Measurements from ENCODE around the gene PGP. TPM values are rescaled to one million over a fixed set of nuclear protein-coding genes. Genes with fewer than 3 reads are reported as not detected.
"Not testable (repeated sequence)": the region's sequence is repeated elsewhere in the genome, so short reads cannot be mapped to it uniquely, and the experiment has no call there.

Gene PGP
- total RNA-seq = 10 to 100 TPM; 11.2 to 12.2 TPM

DNA sequence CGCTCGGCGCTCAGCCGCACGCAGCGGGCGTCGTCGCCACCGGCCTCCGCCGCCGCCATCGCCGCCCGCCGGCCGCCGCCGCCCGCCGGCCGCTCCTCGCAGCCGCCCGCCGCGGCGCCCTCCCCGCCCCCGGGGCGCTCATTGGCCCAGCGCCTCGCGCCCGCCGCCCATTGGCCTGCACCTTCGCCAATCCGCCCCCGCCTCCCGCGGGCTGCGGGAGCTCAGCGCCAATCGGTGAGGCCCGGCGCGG lies at the start of gene PGP:
Gene PGP, minus strand, starts transcription at position 122 of the 250 bp plus-strand sequence. Its CDS starts 63 bp downstream, at position 59.
- Mint-ChIP-seq H3K9me3 (no peaks in the 10 kb centered on the region), H3K36me3 (ENCODE audit: low read depth) (peaks cover 13% of the 10 kb centered on the region), H3K27me3 (ENCODE audit: low read depth) (no peaks in the 10 kb centered on the region), H3K27ac (peak within 1 kb of the TSS; percentile 84), H3K4me1 (ENCODE audit: low read depth) (peaks cover 22% of the 10 kb centered on the region), H3K4me3 (peak within 1 kb of the TSS; percentile 83)
- no peak for DNase-seq
- CTCF ChIA-PET = interaction anchor here (2.4 kb wide), 1 partner anchor 20 kb away, joined by 10 read pairs; no protein-coding TSS in a partner anchor
- intact Hi-C loops (cut with micrococcal nuclease) = loop anchor here (2.0 to 10.0 kb wide), 4 partner anchors 36 to 210 kb away; partner anchors contain the start of genes CCNF, ECI1, RNPS1 and TRAF7

DNA sequence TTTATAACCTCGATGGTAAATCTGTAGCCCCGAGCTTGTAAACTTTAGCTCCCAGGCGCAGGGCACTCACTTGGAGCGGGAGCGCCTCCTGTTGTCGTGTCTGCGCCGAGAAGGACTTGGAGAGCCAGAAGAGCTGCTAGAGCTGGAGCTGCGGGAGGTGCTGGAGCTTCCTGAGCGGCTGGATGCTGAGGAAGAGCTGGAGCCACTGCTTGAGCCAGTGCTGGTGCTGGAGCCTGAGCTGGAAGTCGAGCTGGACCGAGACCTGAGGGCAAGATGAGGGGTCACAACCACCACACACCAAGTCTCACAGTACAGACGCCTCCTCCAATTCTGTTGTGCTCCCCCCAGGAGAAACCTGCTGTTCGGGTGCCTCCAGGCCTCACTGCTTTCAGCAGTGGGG lies 48.4 kb upstream of the PGP start:
- H3K27ac Mint-ChIP-seq; intact Hi-C loops (cut with micrococcal nuclease): not testable (repeated sequence)
- CTCF ChIA-PET = interaction anchor here (1.9 kb wide), 1 partner anchor 11 kb away, joined by 7 read pairs; the partner anchor contains the start of gene ECI1

DNA sequence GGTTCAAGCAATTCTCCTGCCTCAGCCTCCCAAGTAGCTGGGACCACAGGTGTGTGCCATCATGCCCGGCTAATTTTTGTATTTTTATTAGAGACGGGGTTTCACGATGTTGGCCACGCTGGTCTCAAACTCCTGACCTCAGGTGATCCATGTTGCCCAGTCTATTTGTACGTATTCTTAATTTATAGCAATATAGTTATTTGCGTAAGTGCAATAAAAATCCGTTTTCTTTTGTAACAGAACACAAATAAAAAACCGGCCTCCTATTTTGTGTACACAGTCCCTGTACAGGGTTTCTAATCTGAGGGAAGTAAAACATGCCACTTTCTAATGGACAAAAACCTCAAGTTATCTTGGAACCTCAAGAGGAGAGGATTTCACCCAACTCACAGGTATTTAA lies 45.6 kb upstream of the PGP start:
- Mint-ChIP-seq H3K9me3 (no peaks in the 10 kb centered on the region), H3K27me3 (ENCODE audit: low read depth) (no peaks in the 10 kb centered on the region), H3K4me3 (no peak overlapping the region), H3K27ac (no peak overlapping the region), H3K4me1 (ENCODE audit: low read depth) (peaks cover 14% of the 10 kb centered on the region), H3K36me3 (ENCODE audit: low read depth) (peaks cover 70% of the 10 kb centered on the region)
- intact Hi-C loops (cut with micrococcal nuclease) = no loop called here
- no peak for DNase-seq
- CTCF ChIA-PET = interaction anchor here (0.6 to 1.7 kb wide), 3 partner anchors 8 to 614 kb away, joined by 3 to 4 read pairs (median 3); no protein-coding TSS in a partner anchor

More for the DNA sequence above, 48.4 kb upstream of the PGP start:
- Mint-ChIP-seq H3K4me1 (ENCODE audit: low read depth) (peaks cover 28% of the 10 kb centered on the region), H3K36me3 (ENCODE audit: low read depth) (peaks cover 61% of the 10 kb centered on the region)
- DNase-seq; H3K4me3 Mint-ChIP-seq; H3K9me3 Mint-ChIP-seq; H3K27me3 Mint-ChIP-seq (ENCODE audit: low read depth): not testable (repeated sequence)

DNA sequence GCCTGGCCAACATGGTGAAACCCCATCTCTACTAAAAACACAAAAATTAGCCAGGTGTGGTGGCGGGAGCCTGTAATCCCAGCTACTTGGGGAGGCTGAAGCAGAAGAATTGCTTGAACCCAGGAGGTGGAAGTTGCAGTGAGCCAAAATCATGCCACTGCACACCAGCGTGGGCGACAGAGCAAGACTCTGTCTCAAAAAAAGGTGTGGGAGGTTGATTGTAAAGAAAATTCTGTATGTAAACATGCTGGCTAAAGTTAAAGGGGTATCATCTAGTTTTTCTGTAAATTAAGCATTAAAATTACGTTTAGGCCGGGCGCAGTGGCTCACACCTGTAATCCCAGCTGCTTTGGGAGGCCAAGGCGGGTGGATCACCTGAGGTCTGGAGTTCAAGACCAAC lies 43.9 kb upstream of the PGP start:
- H3K27me3 Mint-ChIP-seq (ENCODE audit: low read depth); H3K4me1 Mint-ChIP-seq (ENCODE audit: low read depth); DNase-seq; intact Hi-C loops (cut with micrococcal nuclease); H3K4me3 Mint-ChIP-seq; H3K9me3 Mint-ChIP-seq: not testable (repeated sequence)
- CTCF ChIA-PET = interaction anchor here (1.7 kb wide), 1 partner anchor 10 kb away, joined by 3 read pairs; no protein-coding TSS in a partner anchor
- H3K36me3 Mint-ChIP-seq (ENCODE audit: low read depth) = peaks cover 67% of the 10 kb centered on the region
- H3K27ac Mint-ChIP-seq = peak overlapping the region; percentile 36

- H3K27ac Mint-ChIP-seq = peak overlapping the region; percentile 41
- no peaks in the 10 kb centered on the region for H3K9me3 Mint-ChIP-seq
- no peaks in the 10 kb centered on the region for H3K27me3 Mint-ChIP-seq (ENCODE audit: low read depth)
- H3K4me3 Mint-ChIP-seq = no peak overlapping the region
- peaks cover 66% of the 10 kb centered on the region for H3K36me3 Mint-ChIP-seq (ENCODE audit: low read depth)
- CTCF ChIA-PET = interaction anchor here (1.4 kb wide), 1 partner anchor 63 kb away, joined by 8 read pairs; no protein-coding TSS in a partner anchor
- peaks cover 7% of the 10 kb centered on the region for H3K4me1 Mint-ChIP-seq (ENCODE audit: low read depth)
- intact Hi-C loops (cut with micrococcal nuclease) = no loop called here
- DNase-seq = no peak
Measured at GRCh38 chr16:2257726-2258125, 43.1 kb upstream of the PGP start.

GRCh38 chr16:2256531-2257140 lies 42.0 kb upstream of the PGP start:
- peaks cover 11% of the 10 kb centered on the region for H3K4me1 Mint-ChIP-seq (ENCODE audit: low read depth)
- H3K9me3 Mint-ChIP-seq = no peaks in the 10 kb centered on the region
- no peak overlapping the region for H3K4me3 Mint-ChIP-seq
- no peaks in the 10 kb centered on the region for H3K27me3 Mint-ChIP-seq (ENCODE audit: low read depth)
- peak overlapping the region; percentile 46 for H3K27ac Mint-ChIP-seq
- DNase-seq = no peak
- H3K36me3 Mint-ChIP-seq (ENCODE audit: low read depth) = peaks cover 58% of the 10 kb centered on the region
- CTCF ChIA-PET = interaction anchor here (1.4 kb wide), 1 partner anchor 62 kb away, joined by 8 read pairs; no protein-coding TSS in a partner anchor
- intact Hi-C loops (cut with micrococcal nuclease) = no loop called here

GRCh38 chr16:2253293-2253692 lies 38.7 kb upstream of the PGP start:
- peaks cover 44% of the 10 kb centered on the region for H3K36me3 Mint-ChIP-seq (ENCODE audit: low read depth)

GRCh38 chr16:2252806-2253148 lies 38.1 kb upstream of the PGP start:
- peaks cover 39% of the 10 kb centered on the region for H3K36me3 Mint-ChIP-seq (ENCODE audit: low read depth)
- DNase-seq = no peak
- no peaks in the 10 kb centered on the region for H3K27me3 Mint-ChIP-seq (ENCODE audit: low read depth)
- peaks cover 13% of the 10 kb centered on the region for H3K4me1 Mint-ChIP-seq (ENCODE audit: low read depth)
- no peak overlapping the region for H3K4me3 Mint-ChIP-seq
- H3K27ac Mint-ChIP-seq = peak overlapping the region; percentile 78
- CTCF ChIA-PET = interaction anchor here (0.7 to 2.0 kb wide), 4 partner anchors 10 to 720 kb away, joined by 3 to 7 read pairs (median 3); no protein-coding TSS in a partner anchor
- intact Hi-C loops (cut with micrococcal nuclease) = loop anchor here (5.0 kb wide), 1 partner anchor 235 kb away; no protein-coding TSS in a partner anchor
- H3K9me3 Mint-ChIP-seq = no peaks in the 10 kb centered on the region

More at GRCh38 chr16:2253293-2253692, 38.7 kb upstream of the PGP start:
- no peak for DNase-seq
- intact Hi-C loops (cut with micrococcal nuclease) = loop anchor here (5.0 kb wide), 1 partner anchor 234 kb away; no protein-coding TSS in a partner anchor
- Mint-ChIP-seq H3K4me3 (no peak overlapping the region), H3K4me1 (ENCODE audit: low read depth) (peaks cover 13% of the 10 kb centered on the region), H3K27ac (peak overlapping the region; percentile 78), H3K27me3 (ENCODE audit: low read depth) (no peaks in the 10 kb centered on the region), H3K9me3 (no peaks in the 10 kb centered on the region)
- CTCF ChIA-PET = interaction anchor here (0.7 to 1.2 kb wide), 2 partner anchors 14 to 721 kb away, joined by 3 read pairs; no protein-coding TSS in a partner anchor

DNA sequence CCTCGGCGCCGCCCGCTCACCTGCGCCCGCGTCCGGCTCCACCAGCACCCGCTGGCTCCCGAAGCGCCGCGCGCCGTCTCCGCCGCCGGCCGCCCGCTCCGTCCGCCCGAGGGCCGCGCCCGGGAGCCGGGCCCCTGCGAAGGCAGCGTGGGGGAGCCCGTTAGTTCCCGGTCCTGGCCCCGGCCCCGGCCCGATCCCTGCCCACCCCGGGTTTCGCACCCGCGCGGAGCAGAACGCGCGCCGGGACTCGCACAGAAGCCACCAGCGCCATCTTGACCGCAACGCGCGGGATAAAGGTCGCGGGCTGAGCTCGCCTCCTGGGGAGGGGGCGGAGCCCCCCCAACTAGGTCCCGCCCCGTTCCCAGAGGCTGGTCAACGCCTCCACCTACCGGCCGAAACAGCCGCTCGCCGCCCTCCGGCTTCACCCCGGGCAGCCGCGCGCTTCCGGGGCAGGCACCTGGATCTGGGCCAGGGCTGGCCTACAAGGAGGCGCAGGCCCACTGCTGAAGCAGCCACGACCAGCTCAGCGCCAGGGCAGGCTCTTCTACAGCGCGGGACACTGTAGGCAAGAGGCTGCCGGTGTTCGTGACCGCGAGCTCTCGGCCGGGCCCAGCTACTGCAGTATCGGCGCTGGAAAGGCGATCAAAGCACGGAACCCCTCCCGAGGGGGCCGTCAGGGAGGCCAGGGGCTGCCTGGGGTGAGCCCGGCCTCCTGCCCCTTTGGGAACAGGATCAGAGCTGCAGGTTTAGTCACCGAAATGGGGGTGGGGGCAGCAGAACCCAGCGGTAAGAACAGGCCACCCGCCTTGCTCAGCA lies 36.9 kb upstream of the PGP start, which contains the start of gene ECI1:
Gene ECI1, minus strand, starts transcription at position 292 of the 816 bp plus-strand sequence. Its CDS starts 21 bp downstream, at position 271.
- no peaks in the 10 kb centered on the region for H3K9me3 Mint-ChIP-seq
- CTCF ChIA-PET = interaction anchor here (0.7 to 2.8 kb wide), 6 partner anchors 9 to 250 kb away, joined by 3 to 9 read pairs (median 4); no protein-coding TSS in a partner anchor
- DNase-seq = peak; percentile 89
- no peaks in the 10 kb centered on the region for H3K27me3 Mint-ChIP-seq (ENCODE audit: low read depth)
- peak within 1 kb of the TSS; percentile 87 for H3K4me3 Mint-ChIP-seq
- H3K4me1 Mint-ChIP-seq (ENCODE audit: low read depth) = peaks cover 12% of the 10 kb centered on the region
- H3K27ac Mint-ChIP-seq = peak within 1 kb of the TSS; percentile 87
- intact Hi-C loops (cut with micrococcal nuclease) = loop anchor here (1.0 to 5.0 kb wide), 8 partner anchors 17 to 236 kb away; partner anchors contain the start of genes E4F1, MLST8, PGP and RNPS1
- H3K36me3 Mint-ChIP-seq (ENCODE audit: low read depth) = peaks cover 30% of the 10 kb centered on the region

- CTCF ChIA-PET = interaction anchor here (0.5 to 2.8 kb wide), 4 partner anchors 9 to 111 kb away, joined by 5 to 9 read pairs (median 6); no protein-coding TSS in a partner anchor
- peak overlapping the region; percentile 87 for H3K27ac Mint-ChIP-seq
Measured at GRCh38 chr16:2250652-2251295, 36.1 kb upstream of the PGP start.

DNA sequence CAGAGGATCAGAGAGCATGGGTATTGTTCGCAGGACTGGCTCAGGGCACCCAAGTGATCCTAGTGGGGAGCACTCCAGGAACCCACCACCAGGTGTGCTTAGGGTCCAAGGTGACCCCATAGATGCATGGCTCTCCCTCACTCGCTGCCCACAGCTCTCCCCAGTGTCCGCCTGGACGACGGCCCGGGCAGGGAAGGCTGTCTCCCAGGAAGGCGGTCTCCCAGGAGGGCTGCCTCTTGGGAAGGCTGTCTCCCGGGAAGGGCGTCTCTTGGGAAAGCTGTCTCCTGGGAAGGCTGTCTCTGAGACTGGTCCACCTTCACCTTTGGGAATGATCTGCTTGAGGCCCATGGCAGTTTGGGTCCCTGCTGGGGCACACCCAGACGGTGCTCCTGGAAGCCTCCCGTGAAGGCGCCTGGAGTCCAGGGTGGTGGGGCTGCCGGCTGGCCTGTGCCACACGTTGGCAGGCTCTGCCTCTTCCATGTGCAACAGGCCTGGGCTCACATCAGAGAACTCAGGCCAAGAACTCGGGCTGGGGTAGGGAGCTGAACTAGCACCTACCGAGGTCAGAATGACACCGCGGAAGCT lies 31.8 kb upstream of the PGP start:
- Mint-ChIP-seq H3K27me3 (ENCODE audit: low read depth) (no peaks in the 10 kb centered on the region), H3K4me3 (no peak overlapping the region), H3K36me3 (ENCODE audit: low read depth) (peaks cover 8% of the 10 kb centered on the region), H3K27ac (no peak overlapping the region), H3K9me3 (no peaks in the 10 kb centered on the region), H3K4me1 (ENCODE audit: low read depth) (peaks cover 2% of the 10 kb centered on the region)
- CTCF ChIA-PET = no interaction called here
- DNase-seq = no peak
- intact Hi-C loops (cut with micrococcal nuclease) = no loop called here

More at GRCh38 chr16:2250652-2251295, 36.1 kb upstream of the PGP start:
- H3K27me3 Mint-ChIP-seq (ENCODE audit: low read depth) = no peaks in the 10 kb centered on the region
- no peaks in the 10 kb centered on the region for H3K9me3 Mint-ChIP-seq
- intact Hi-C loops (cut with micrococcal nuclease) = loop anchor here (1.0 to 5.0 kb wide), 8 partner anchors 18 to 237 kb away; partner anchors contain the start of genes E4F1, MLST8, PGP and RNPS1
- peaks cover 11% of the 10 kb centered on the region for H3K4me1 Mint-ChIP-seq (ENCODE audit: low read depth)
- peak overlapping the region; percentile 87 for H3K4me3 Mint-ChIP-seq
- peaks cover 22% of the 10 kb centered on the region for H3K36me3 Mint-ChIP-seq (ENCODE audit: low read depth)
- peak; percentile 50 for DNase-seq

Measured in activated naive CD4-positive, alpha-beta T cell treated with anti-CD3 and anti-CD28 coated beads for 36 hours (primary cell).